Aorta (tissue), 5 donors: ENCODE results near the gene CCL4. TPM values are rescaled to one million over a fixed set of nuclear protein-coding genes. Genes with fewer than 3 reads are reported as not detected.

Experiments used
- ATAC-seq: fragments of 200-7000 bp; cut with Tn5 transposase; one replicate; pipeline ENCODE4 v1.9.1; 2022; ENCODE audit warnings: moderate library complexity; ENCODE audit not compliant: low FRiP score
- DNase-seq, 2 donors: peaks; one replicate each; pipeline ENCODE4 v3.0.0-alpha.2; 2020
- H3K27ac ChIP-seq, 2 donors: one replicate each; pipeline ENCODE4 v1.5.1; 2013; ENCODE audit warnings: low read length in 2 of 2, mild to moderate bottlenecking in 2 of 2, moderate library complexity in 2 of 2, control low read depth in 1 of 2, inconsistent platforms in 1 of 2, low read depth in 1 of 2
- H3K27me3 ChIP-seq, 2 donors: one replicate each; pipeline ENCODE4 v1.6.1; 2013; ENCODE audit warnings: control low read depth in 1 of 2, low read length in 1 of 2, mild to moderate bottlenecking in 1 of 2, moderate library complexity in 1 of 2; ENCODE audit not compliant: insufficient read depth in 2 of 2, control insufficient read depth in 1 of 2
- H3K36me3 ChIP-seq, 2 donors: one replicate each; pipeline ENCODE4 v1.6.1; 2013; ENCODE audit warnings: control low read depth in 1 of 2, low read length in 1 of 2, mild to moderate bottlenecking in 1 of 2; ENCODE audit not compliant: insufficient read depth in 2 of 2, control insufficient read depth in 1 of 2
- H3K4me1 ChIP-seq, 2 donors: one replicate each; pipeline ENCODE4 v1.6.1; 2013; ENCODE audit warnings: low read length in 2 of 2, control low read depth in 1 of 2, mild to moderate bottlenecking in 1 of 2, moderate library complexity in 1 of 2; ENCODE audit not compliant: insufficient read depth in 2 of 2, control insufficient read depth in 1 of 2
- H3K4me3 ChIP-seq, 2 donors: one replicate each; pipeline ENCODE4 v1.5.1; 2013; ENCODE audit warnings: low read length in 2 of 2, control low read depth in 1 of 2, mild to moderate bottlenecking in 1 of 2
- H3K9me3 ChIP-seq: one replicate; pipeline ENCODE4 v1.6.1; 2013; ENCODE audit warnings: mild to moderate bottlenecking, low read length; ENCODE audit not compliant: control insufficient read depth
- WGBS, 2 donors: extraction: QIAGEN DNeasy Blood & Tissue Kit; methylation state at CpG; one replicate each; pipeline ENCODE4 v1.1.7; 2013; 5-methylcytosine and 5-hydroxymethylcytosine counted together
- intact Hi-C, 2 donors: fragments of 100-400 bp; cut with DNase I; formaldehyde crosslinking; loops; one replicate each; pipeline versions ENCODE4 v1.14.2 to v1.15.0; 2022
- polyA plus RNA-seq, 2 donors: library from polyadenylated mRNA; stranded (reverse); fragments of 200-250 nt; gene quantifications; one replicate each; pipeline ENCODE4 v1.2.3, GENCODE V29; 2013
- total RNA-seq, 2 donors: library from RNA; stranded (reverse); fragmentation: NEBNext Ultra II Directional; extraction: Animal tissue kit (Norgen Biotek cat#: 25700); gene quantifications; one replicate each; pipeline ENCODE4 v1.2.1, GENCODE V29; 2021
- donor health status: healthy with polysubstance abuse.
- donor health status: Bipolar disorder and iron deficiency.
- donor health status: DM: no; HTN: no; CAD: no.
- donor health status: DM: no; HTN: no; CAD: no.
- donor health status: DM: yes; HTN: yes; CAD: no.

Gene CCL4
- total and polyA plus RNA-seq, 4 donors: 1.9 to 13.5 (median 9.4) TPM

DNA sequence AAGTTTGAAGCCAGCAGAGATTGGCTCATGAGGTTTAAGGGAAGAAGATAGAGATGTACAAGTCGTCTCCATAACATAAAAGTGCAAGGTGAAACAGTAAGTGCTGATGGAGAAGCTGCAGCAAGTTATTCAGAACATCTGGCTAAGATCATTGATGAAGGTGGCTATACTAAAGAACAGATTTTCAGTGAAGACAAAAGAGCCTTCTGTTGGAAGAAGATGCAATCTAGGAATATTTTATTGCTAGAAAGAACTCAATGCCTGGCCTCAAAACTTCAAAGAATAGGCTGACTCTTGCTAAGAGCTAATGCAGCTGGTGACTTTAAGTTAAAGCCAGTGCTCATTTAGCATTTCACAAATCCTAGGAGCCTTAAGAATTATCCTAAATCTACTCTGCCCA is 26.0 kb downstream of the CCL4 start:
- no peaks in the 10 kb centered on the region for H3K36me3 ChIP-seq
- H3K4me1 ChIP-seq: no peaks in the 10 kb centered on the region
- H3K27me3 ChIP-seq: no peaks in the 10 kb centered on the region
- no peak for ATAC-seq
- DNase-seq: no peak
- H3K4me3 ChIP-seq: no peak overlapping the region
- 68 to 69% methylated on average over 1 of the region's 1 CpG for WGBS, 2 donors
- intact Hi-C loops: no loop called here
- H3K9me3 ChIP-seq: peaks cover 4% of the 10 kb centered on the region
- H3K27ac ChIP-seq: no peak overlapping the region

DNA sequence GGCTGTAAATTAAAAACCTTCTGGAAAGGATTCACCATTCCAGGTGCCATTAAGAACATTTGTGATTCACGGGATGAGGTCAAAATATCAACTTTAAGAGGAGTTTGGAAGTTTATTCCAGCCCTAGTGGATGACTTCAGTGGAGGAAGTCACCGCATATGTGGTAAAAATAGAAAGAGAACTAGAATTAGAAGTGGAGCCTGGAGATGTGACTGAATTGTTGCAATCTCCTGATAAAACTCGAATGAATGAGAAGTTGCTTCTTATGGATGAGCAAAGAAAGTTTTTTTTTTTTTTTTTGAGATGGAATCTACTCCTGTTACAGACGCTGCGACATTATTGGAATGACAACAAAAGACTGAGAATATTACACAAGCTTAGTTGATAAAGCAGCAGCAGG is 26.7 kb downstream of the CCL4 start:
- ATAC-seq (no peak), DNase-seq (no peak)
- Histone ChIP-seq H3K36me3 (no peaks in the 10 kb centered on the region), H3K27me3 (no peaks in the 10 kb centered on the region), H3K4me3 (no peak overlapping the region), H3K9me3 (peaks cover 3% of the 10 kb centered on the region), H3K4me1 (no peaks in the 10 kb centered on the region), H3K27ac (no peak overlapping the region)
- 34 to 39% methylated on average over 5 of the region's 5 CpGs for WGBS, 2 donors
- intact Hi-C loops: no loop called here

DNA sequence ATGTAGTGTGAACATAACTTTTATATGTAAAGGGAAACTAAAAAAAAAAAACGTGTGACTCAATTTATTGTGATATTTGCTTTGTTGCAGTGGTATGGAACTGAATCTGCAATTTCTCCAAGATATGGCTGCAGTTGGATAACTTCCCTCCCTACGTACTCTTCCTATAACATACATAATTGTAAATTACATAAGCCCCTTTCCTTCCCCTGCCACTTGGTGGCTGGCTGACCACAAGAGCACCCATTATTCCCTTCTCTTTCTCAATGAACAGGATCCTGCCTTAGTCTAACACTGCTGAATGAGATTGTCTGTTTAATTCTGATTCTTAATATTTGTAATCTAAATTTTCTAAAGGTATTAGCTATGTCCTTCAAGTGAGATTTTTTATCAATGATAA is 27.8 kb downstream of the CCL4 start:
- no peaks in the 10 kb centered on the region for H3K4me1 ChIP-seq
- no peak for ATAC-seq
- no peak for DNase-seq
- intact Hi-C loops: no loop called here
- no peak overlapping the region for H3K27ac ChIP-seq
- 51 to 63% methylated on average over 2 of the region's 2 CpGs for WGBS, 2 donors
- H3K27me3 ChIP-seq: no peaks in the 10 kb centered on the region
- H3K9me3 ChIP-seq: no peaks in the 10 kb centered on the region
- H3K36me3 ChIP-seq: no peaks in the 10 kb centered on the region
- no peak overlapping the region for H3K4me3 ChIP-seq

DNA sequence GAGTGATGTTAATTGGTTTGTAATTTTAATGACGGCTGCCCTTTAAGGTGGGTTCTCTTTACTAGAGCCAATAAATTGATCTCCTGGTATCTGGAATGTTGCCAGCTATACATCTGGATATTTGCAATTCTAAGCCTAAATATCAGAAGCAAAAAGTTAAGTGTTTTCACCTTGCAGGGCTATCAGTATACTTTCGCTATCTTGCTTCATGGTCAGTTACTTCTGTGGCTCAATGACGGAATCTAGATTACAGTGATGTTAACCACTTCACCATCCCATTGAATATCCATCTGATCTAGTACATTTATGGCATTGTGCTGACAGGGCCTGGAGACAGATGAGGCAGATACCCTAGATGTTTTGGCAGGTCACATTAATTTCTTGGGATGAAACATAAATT is 28.3 kb downstream of the CCL4 start:
- Histone ChIP-seq H3K9me3 (no peaks in the 10 kb centered on the region), H3K4me3 (no peak overlapping the region), H3K27me3 (no peaks in the 10 kb centered on the region), H3K4me1 (no peaks in the 10 kb centered on the region), H3K36me3 (no peaks in the 10 kb centered on the region), H3K27ac (no peak overlapping the region)
- DNase-seq (no peak), ATAC-seq (no peak)
- 76 to 82% methylated on average over 3 of the region's 3 CpGs for WGBS, 2 donors
- intact Hi-C loops: no loop called here

DNA sequence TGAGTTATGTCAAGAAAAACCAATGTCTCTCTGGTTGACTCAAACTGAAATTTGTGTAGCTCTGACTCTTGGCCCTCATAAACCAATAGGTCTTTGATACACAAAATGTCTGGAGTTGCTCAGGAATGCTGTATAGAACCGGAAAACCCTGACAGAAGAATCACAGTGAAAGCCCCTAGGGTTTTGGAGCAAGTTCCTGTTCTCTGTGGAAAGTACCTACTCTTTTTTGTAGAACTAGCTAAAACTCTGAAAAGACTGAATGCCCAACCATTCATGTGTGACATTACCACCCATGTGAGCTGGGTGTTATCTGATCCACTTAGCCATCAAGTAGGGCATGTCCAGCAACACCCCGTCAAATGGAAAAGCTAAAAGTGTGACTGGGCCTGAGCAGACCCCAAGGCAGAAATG is 28.8 kb downstream of the CCL4 start:
- intact Hi-C loops: no loop called here
- ATAC-seq (no peak), DNase-seq (no peak)
- Histone ChIP-seq H3K4me3 (no peak overlapping the region), H3K27me3 (no peaks in the 10 kb centered on the region), H3K9me3 (no peaks in the 10 kb centered on the region), H3K36me3 (no peaks in the 10 kb centered on the region), H3K4me1 (no peaks in the 10 kb centered on the region), H3K27ac (no peak overlapping the region)
- 46 to 53% methylated on average over 2 of the region's 2 CpGs for WGBS, 2 donors

DNA sequence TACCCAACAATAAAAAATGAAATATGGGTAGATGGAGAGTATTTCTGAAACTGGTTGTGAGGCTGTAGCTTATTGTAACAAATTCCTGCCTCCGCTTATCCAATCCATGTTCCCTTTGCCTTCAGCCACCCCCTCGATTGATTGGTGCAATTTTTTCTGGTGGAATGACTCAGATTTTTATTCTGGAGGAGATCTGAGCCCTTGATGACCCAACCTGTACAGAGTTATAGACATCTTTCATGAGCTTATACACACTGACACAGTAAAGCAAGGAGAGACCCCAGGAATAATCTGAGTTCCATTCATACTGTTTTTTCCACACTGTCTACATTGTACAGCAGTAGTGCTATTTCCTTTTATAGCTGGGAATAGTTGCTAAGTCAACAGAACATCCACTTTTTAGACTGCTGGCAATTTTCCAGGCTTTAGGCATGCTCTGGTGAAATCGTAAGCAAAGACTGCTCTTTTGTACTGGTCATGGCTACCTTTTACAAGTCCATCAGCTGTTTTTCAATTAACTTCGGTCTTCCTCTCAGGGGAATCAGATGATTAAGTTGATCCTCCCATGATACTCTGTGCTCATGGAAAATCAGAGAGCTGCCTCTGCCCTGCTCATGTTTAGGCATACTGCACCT is 30.1 kb downstream of the CCL4 start:
- no peaks in the 10 kb centered on the region for H3K4me1 ChIP-seq
- H3K9me3 ChIP-seq: no peaks in the 10 kb centered on the region
- H3K4me3 ChIP-seq: no peak overlapping the region
- 12 to 27% methylated on average over 4 of the region's 4 CpGs for WGBS, 2 donors
- DNase-seq: no peak
- no peak for ATAC-seq
- no peaks in the 10 kb centered on the region for H3K27me3 ChIP-seq
- H3K36me3 ChIP-seq: no peaks in the 10 kb centered on the region
- H3K27ac ChIP-seq: no peak overlapping the region
- intact Hi-C loops: no loop called here

DNA sequence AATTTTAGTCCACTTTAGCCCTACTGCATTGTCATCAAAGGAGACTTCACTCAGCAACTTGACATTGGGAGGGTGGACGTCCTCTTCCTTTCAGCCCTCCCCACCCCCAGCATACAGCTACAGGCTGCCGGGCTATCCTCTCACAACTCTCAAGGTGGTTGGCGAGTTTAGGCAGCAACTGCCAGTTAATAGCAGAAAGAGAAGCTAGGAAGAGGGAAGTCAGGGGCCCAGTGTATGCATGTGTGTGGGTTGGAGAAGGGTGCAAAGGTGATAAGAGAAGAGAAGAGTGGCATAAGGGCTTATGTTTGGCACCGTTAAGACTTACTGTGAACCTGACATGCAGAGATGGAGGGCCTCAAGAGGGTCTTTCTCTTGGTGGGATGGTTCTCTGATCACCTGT is 31.8 kb downstream of the CCL4 start:
- no peaks in the 10 kb centered on the region for H3K36me3 ChIP-seq
- intact Hi-C loops: no loop called here
- no peaks in the 10 kb centered on the region for H3K9me3 ChIP-seq
- H3K4me1 ChIP-seq: no peaks in the 10 kb centered on the region
- no peak overlapping the region for H3K4me3 ChIP-seq
- no peaks in the 10 kb centered on the region for H3K27me3 ChIP-seq
- DNase-seq: no peak
- no peak overlapping the region for H3K27ac ChIP-seq
- ATAC-seq: no peak
- WGBS, 2 donors: 80 to 81% methylated on average over 4 of the region's 4 CpGs

DNA sequence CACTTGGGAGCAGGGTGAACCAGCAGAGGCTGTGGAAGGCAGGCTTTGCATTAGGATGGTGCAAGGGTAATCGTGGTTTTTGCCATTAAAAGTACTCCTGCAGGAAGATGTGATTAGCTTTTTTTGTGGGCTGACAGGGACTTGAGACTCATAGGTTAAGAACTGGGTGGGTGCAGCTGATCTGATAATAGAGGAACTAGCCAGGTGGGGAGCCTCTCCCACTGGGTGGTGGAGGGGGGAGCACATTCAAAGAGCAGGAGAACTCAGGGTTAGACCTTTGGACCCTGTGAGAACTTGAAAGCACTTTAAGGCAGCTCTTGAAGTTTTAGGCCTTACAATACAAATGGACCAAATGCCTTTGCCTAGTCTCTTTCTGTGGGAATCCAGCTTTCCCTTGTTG is 32.4 kb downstream of the CCL4 start:
- WGBS, 2 donors: 71 to 82% methylated on average over 1 of the region's 1 CpG
- Histone ChIP-seq H3K36me3 (no peaks in the 10 kb centered on the region), H3K4me1 (no peaks in the 10 kb centered on the region), H3K4me3 (no peak overlapping the region), H3K27me3 (no peaks in the 10 kb centered on the region), H3K9me3 (no peaks in the 10 kb centered on the region), H3K27ac (no peak overlapping the region)
- intact Hi-C loops: no loop called here
- DNase-seq: no peak
- no peak for ATAC-seq

DNA sequence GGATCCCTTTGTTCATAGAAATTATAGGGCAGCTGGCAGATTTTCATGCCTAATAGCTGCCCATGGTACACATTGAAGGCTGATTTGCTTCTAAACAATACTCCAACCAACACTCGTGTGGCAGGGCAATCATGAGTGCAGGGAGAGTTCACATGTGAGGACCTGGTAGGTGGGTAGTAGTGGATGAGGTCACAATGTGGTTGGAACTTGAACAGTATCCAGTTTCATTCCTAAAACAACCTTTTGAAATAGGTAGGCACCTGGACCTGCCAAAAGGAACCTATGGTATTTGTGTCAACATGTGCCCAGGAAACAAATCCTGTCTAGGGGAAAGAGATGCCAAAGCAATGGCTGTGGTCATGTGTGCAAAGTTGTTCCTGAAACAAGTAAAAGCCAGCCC is 32.8 kb downstream of the CCL4 start:
- Histone ChIP-seq H3K27me3 (no peaks in the 10 kb centered on the region), H3K9me3 (no peaks in the 10 kb centered on the region), H3K36me3 (no peaks in the 10 kb centered on the region), H3K4me1 (no peaks in the 10 kb centered on the region), H3K27ac (no peak overlapping the region), H3K4me3 (no peak overlapping the region)
- 61 to 71% methylated on average over 1 of the region's 1 CpG for WGBS, 2 donors
- ATAC-seq: no peak
- intact Hi-C loops: no loop called here
- DNase-seq: no peak
